HG03045 (cell line): ENCODE data around the gene RIN3.

ENCODE experiments used
- ATAC-seq: cut with Tn5 transposase; IDR thresholded peaks from one replicate; pipeline ENCODE4 v1.9.1; 2021; ENCODE audit warnings: mild to moderate bottlenecking, moderate library complexity; ENCODE audit not compliant: unreplicated experiment

Gene RIN3

DNA sequence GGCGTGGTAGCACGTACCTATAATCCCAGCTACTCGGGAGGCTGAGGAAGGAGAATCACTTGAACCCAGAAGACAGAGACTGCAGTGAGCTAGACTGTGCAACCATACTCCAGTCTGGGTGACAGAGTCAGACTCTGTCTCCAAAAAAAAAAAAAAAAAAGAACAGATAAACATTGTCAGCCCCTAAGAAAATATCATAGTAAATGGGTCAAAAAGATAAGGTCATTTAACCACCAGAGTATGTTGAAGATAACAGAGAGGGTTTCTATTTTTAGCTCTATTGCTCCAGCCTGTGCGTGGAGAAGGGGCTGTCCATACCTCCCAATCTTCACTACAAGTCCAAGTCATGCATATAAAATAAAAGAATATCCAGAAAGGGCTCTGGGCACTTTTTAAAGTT lies 219.4 kb downstream of the RIN3 start:
- ATAC-seq, result no peak

GRCh38 chr14:92734618-92735017 lies 221.0 kb downstream of the RIN3 start:
- no peak for ATAC-seq

GRCh38 chr14:92735344-92735743 lies 221.8 kb downstream of the RIN3 start:
- no peak for ATAC-seq

DNA sequence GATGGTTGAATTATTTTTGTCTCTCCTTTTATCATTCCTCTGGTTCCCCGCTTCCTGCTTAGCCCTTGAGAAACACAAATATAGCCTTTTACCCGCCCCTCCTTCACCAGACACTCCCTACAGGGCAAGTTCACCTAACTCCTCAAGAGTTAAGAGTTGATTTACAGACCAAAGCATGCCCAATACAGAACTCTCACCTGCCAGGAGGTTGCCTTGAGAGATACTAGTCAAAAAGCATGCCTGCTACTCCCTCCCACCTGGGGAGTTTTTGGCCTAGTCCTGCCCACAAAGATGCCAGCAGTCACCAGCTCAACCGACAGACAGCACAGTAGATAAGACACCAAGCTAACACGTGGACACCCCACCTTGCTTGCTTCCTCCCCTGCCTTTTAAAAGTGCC lies 223.6 kb downstream of the RIN3 start:
- ATAC-seq, result no peak

DNA sequence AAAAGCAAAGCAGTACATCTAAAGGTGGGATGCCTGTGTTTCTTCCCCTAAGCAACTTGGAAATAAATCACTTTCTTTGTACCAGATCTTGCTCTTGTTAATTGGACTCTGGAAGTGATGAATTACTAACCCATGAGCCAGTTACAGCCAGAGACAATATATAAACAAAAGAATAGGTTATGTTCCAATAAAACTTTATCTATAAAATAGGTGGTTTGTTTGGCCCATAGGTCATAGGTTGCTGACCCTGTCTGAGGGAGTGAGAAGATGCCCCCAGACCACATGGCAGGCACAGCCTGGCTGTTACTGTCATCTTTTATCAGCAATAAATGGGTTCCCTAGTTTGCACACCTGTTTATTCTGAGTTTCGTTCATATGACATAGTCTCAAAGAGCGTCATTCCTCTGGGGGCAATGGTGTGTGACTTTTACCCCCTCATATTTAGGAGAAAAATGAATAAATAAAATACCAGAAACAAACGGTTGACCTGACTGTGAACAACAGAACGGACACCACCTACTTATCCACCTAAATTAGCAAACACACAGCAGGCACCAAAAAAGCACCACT lies 224.1 kb downstream of the RIN3 start:
- ATAC-seq, result no peak
